ENCODE data around the gene ZNF521. TPM values are rescaled to one million over a fixed set of nuclear protein-coding genes. Genes with fewer than 3 reads are reported as not detected.

ZNF521 gene
- total RNA-seq, 1 donor from 2014 or later: 48.0 TPM

- H3K4me1 ChIP-seq (ENCODE audit: insufficient read depth, low read length): no peaks in the 10 kb centered on the region
These were observed 274.7 kb downstream of the ZNF521 start for GRCh38 chr18:25077038-25077943.

GRCh38 chr18:25075783-25076182 lies 276.2 kb downstream of the ZNF521 start:
- Histone ChIP-seq H4K20me1 (ENCODE audit: insufficient read depth, low read length) (no peaks in the 10 kb centered on the region), H3K4me2 (ENCODE audit: low read length) (no peak overlapping the region), H3K9ac (ENCODE audit: low read length) (no peak overlapping the region), H3K36me3 (ENCODE audit: insufficient read depth, low read length) (no peaks in the 10 kb centered on the region), H3K9me3 (ENCODE audit: insufficient read depth, low read depth, low read length) (no peaks in the 10 kb centered on the region), H3K4me1 (ENCODE audit: insufficient read depth, low read length) (no peaks in the 10 kb centered on the region), H3K4me3 (ENCODE audit: insufficient read depth, low read depth, low read length) (no peak overlapping the region), H2AFZ (ENCODE audit: low read depth, low read length) (no peak overlapping the region), H3K27ac (ENCODE audit: low read depth, low read length) (no peak overlapping the region), H3K79me2 (ENCODE audit: insufficient read depth, low read length) (no peaks in the 10 kb centered on the region), H3K27me3 (ENCODE audit: insufficient read depth, low read length) (no peaks in the 10 kb centered on the region)
- H3K4me3 Mint-ChIP-seq (ENCODE audit: unreplicated experiment): no peak overlapping the region
- H3K27ac Mint-ChIP-seq (ENCODE audit: unreplicated experiment): no peak overlapping the region
- TF ChIP-seq CTCF (IDR thresholded peaks at IDR 0.05; ENCODE audit: insufficient read depth, low read depth, low read length) (no peak), EZH2 (IDR thresholded peaks at IDR 0.05; ENCODE audit: insufficient read depth, low read length) (no peak)
- no peak for FAIRE-seq
- H3K9me3 Mint-ChIP-seq (ENCODE audit: unreplicated experiment): no peaks in the 10 kb centered on the region
- H3K36me3 Mint-ChIP-seq (ENCODE audit: low read depth, unreplicated experiment): peaks cover 3% of the 10 kb centered on the region
- H3K27me3 Mint-ChIP-seq (ENCODE audit: low read depth, unreplicated experiment): no peaks in the 10 kb centered on the region
- DNase-seq (ENCODE audit: low read depth): peak; percentile 16
- peaks cover 11% of the 10 kb centered on the region for H3K4me1 Mint-ChIP-seq (ENCODE audit: low read depth, unreplicated experiment)

More at GRCh38 chr18:25077038-25077943, 274.7 kb downstream of the ZNF521 start:
- H3K9ac ChIP-seq (ENCODE audit: low read length): no peak overlapping the region
- no peaks in the 10 kb centered on the region for H3K36me3 ChIP-seq (ENCODE audit: insufficient read depth, low read length)
- no peak overlapping the region for H3K4me2 ChIP-seq (ENCODE audit: low read length)
- H3K27me3 ChIP-seq (ENCODE audit: insufficient read depth, low read length): no peaks in the 10 kb centered on the region
- H3K79me2 ChIP-seq (ENCODE audit: insufficient read depth, low read length): no peaks in the 10 kb centered on the region
- Mint-ChIP-seq H3K27ac (ENCODE audit: unreplicated experiment) (no peak overlapping the region), H3K4me3 (ENCODE audit: unreplicated experiment) (no peak overlapping the region), H3K9me3 (ENCODE audit: unreplicated experiment) (no peaks in the 10 kb centered on the region), H3K27me3 (ENCODE audit: low read depth, unreplicated experiment) (no peaks in the 10 kb centered on the region), H3K4me1 (ENCODE audit: low read depth, unreplicated experiment) (peaks cover 11% of the 10 kb centered on the region), H3K36me3 (ENCODE audit: low read depth, unreplicated experiment) (peaks cover 3% of the 10 kb centered on the region)
- H3K4me3 ChIP-seq (ENCODE audit: insufficient read depth, low read depth, low read length): no peak overlapping the region
- H2AFZ ChIP-seq (ENCODE audit: low read depth, low read length): no peak overlapping the region
- H3K9me3 ChIP-seq (ENCODE audit: insufficient read depth, low read depth, low read length): no peaks in the 10 kb centered on the region
- TF ChIP-seq EZH2 (IDR thresholded peaks at IDR 0.05; ENCODE audit: insufficient read depth, low read length): no peak
- TF ChIP-seq CTCF (IDR thresholded peaks at IDR 0.05; ENCODE audit: insufficient read depth, low read depth, low read length): no peak
- no peak overlapping the region for H3K27ac ChIP-seq (ENCODE audit: low read depth, low read length)
- H4K20me1 ChIP-seq (ENCODE audit: insufficient read depth, low read length): no peaks in the 10 kb centered on the region
- FAIRE-seq (no peak), DNase-seq (ENCODE audit: low read depth) (no peak)

- Mint-ChIP-seq H3K9me3 (ENCODE audit: unreplicated experiment) (no peaks in the 10 kb centered on the region), H3K36me3 (ENCODE audit: low read depth, unreplicated experiment) (peaks cover 1% of the 10 kb centered on the region), H3K27me3 (ENCODE audit: low read depth, unreplicated experiment) (no peaks in the 10 kb centered on the region), H3K27ac (ENCODE audit: unreplicated experiment) (no peak overlapping the region), H3K4me1 (ENCODE audit: low read depth, unreplicated experiment) (peaks cover 11% of the 10 kb centered on the region), H3K4me3 (ENCODE audit: unreplicated experiment) (no peak overlapping the region)
- H3K4me2 ChIP-seq (ENCODE audit: low read length): no peak overlapping the region
- H2AFZ ChIP-seq (ENCODE audit: low read depth, low read length): no peak overlapping the region
- H3K36me3 ChIP-seq (ENCODE audit: insufficient read depth, low read length): no peaks in the 10 kb centered on the region
- no peak overlapping the region for H3K4me3 ChIP-seq (ENCODE audit: insufficient read depth, low read depth, low read length)
- no peaks in the 10 kb centered on the region for H4K20me1 ChIP-seq (ENCODE audit: insufficient read depth, low read length)
- H3K9ac ChIP-seq (ENCODE audit: low read length): no peak overlapping the region
- no peaks in the 10 kb centered on the region for H3K27me3 ChIP-seq (ENCODE audit: insufficient read depth, low read length)
- no peak overlapping the region for H3K27ac ChIP-seq (ENCODE audit: low read depth, low read length)
- H3K9me3 ChIP-seq (ENCODE audit: insufficient read depth, low read depth, low read length): no peaks in the 10 kb centered on the region
- no peak for TF ChIP-seq CTCF (IDR thresholded peaks at IDR 0.05; ENCODE audit: insufficient read depth, low read depth, low read length)
- H3K4me1 ChIP-seq (ENCODE audit: insufficient read depth, low read length): no peaks in the 10 kb centered on the region
- no peaks in the 10 kb centered on the region for H3K79me2 ChIP-seq (ENCODE audit: insufficient read depth, low read length)
- DNase-seq (ENCODE audit: low read depth) (no peak), FAIRE-seq (no peak)
These were observed 276.6 kb downstream of the ZNF521 start for GRCh38 chr18:25075331-25075730.
